ENCODE results near the gene GSTO2. TPM values are rescaled to one million over a fixed set of nuclear protein-coding genes. Genes with fewer than 3 reads are reported as not detected.

GSTO2 gene
- polyA plus RNA-seq, 1 experiment, result 1.7 TPM

- H3K9me3 ChIP-seq (ENCODE audit: control insufficient read depth, insufficient read depth, low read length), result peaks cover 4% of the 10 kb centered on the region; the same call in 1 of the 2 replicates
Observed at GRCh38 chr10:104333728-104334373, 64.9 kb downstream of the GSTO2 start.

GRCh38 chr10:104334561-104334960, 65.6 kb downstream of the GSTO2 start:
- no peak overlapping the region for H3K4me3 ChIP-seq (ENCODE audit: low read depth, low read length)
- TF ChIP-seq, protein P1, sequence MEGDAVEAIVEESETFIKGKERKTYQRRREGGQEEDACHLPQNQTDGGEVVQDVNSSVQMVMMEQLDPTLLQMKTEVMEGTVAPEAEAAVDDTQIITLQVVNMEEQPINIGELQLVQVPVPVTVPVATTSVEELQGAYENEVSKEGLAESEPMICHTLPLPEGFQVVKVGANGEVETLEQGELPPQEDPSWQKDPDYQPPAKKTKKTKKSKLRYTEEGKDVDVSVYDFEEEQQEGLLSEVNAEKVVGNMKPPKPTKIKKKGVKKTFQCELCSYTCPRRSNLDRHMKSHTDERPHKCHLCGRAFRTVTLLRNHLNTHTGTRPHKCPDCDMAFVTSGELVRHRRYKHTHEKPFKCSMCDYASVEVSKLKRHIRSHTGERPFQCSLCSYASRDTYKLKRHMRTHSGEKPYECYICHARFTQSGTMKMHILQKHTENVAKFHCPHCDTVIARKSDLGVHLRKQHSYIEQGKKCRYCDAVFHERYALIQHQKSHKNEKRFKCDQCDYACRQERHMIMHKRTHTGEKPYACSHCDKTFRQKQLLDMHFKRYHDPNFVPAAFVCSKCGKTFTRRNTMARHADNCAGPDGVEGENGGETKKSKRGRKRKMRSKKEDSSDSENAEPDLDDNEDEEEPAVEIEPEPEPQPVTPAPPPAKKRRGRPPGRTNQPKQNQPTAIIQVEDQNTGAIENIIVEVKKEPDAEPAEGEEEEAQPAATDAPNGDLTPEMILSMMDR (IDR thresholded peaks at IDR 0.05; ENCODE audit: low read depth, low read length), result no peak

More at GRCh38 chr10:104333728-104334373, 64.9 kb downstream of the GSTO2 start:
- TF ChIP-seq, protein P1 (IDR thresholded peaks at IDR 0.05; ENCODE audit: low read depth, low read length), result no peak
- peak overlapping the region; percentile 31 for H3K27ac ChIP-seq (ENCODE audit: low read depth, low read length)
- no peak overlapping the region for H3K4me3 ChIP-seq (ENCODE audit: low read depth, low read length)
- CTCF ChIA-PET, result interaction anchor here (1.3 to 7.3 kb wide), 4 partner anchors 27 to 59 kb away, joined by 3 to 99 read pairs (median 8); no protein-coding TSS in a partner anchor
- DNase-seq (ENCODE audit: low read depth, low spot score), result no peak
- no peaks in the 10 kb centered on the region for H3K27me3 ChIP-seq (ENCODE audit: control insufficient read depth, insufficient read depth, low read length)
- POLR2A ChIA-PET, result interaction anchor here (0.6 kb wide), 1 partner anchor 35 kb away, joined by 3 read pairs; no protein-coding TSS in a partner anchor

DNA sequence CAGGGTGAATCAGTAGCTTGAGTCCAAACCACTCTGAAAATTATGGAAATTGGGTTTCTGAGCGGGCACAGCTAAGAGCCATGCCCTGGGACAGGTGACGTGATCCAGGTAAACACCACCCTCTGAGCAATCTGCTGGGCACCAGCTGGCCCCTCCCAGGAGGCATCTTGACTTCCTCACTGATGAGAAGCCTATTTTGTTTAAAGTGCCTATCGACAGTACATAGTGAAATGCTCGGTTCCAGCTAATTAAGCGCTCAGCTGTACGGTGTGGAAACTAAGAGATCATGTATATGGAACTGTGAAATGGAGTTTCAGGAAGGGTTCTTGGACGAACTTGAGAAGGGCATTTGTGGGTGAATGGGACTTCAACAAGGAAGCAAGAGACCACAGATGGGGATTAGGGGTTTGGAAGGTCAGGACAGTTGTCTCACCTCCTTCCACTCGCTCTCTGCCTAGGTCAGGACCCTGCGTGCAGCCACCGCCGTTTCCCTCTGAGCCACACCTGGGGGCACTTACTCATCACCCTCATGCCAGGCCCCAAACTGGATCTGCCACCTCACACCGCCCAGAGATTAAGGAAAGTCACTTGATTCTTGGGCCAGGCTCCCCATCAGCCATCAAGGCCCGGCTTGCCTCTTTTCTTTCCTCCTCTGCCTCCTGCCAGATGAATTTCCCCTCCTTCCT, 66.1 kb downstream of the GSTO2 start:
- no peak for DNase-seq (ENCODE audit: low read depth, low spot score)
- Histone ChIP-seq H3K27me3 (ENCODE audit: control insufficient read depth, insufficient read depth, low read length) (no peaks in the 10 kb centered on the region), H3K27ac (ENCODE audit: low read depth, low read length) (peak overlapping the region; percentile 52), H3K9me3 (ENCODE audit: control insufficient read depth, insufficient read depth, low read length) (peaks cover 4% of the 10 kb centered on the region; the same call in 1 of the 2 replicates), H3K4me3 (ENCODE audit: low read depth, low read length) (peak overlapping the region; percentile 87)
- CTCF ChIA-PET, result interaction anchor here (0.6 to 7.3 kb wide), 7 partner anchors 16 to 61 kb away, joined by 3 to 99 read pairs (median 5); no protein-coding TSS in a partner anchor
- TF ChIP-seq, protein P1 (IDR thresholded peaks at IDR 0.05; ENCODE audit: low read depth, low read length), result no peak
- POLR2A ChIA-PET, result no interaction called here

More at GRCh38 chr10:104334561-104334960, 65.6 kb downstream of the GSTO2 start:
- H3K9me3 ChIP-seq (ENCODE audit: control insufficient read depth, insufficient read depth, low read length), result peaks cover 4% of the 10 kb centered on the region; the same call in 1 of the 2 replicates
- no peak for DNase-seq (ENCODE audit: low read depth, low spot score)
- POLR2A ChIA-PET, result interaction anchor here (0.6 kb wide), 1 partner anchor 35 kb away, joined by 3 read pairs; no protein-coding TSS in a partner anchor
- no peaks in the 10 kb centered on the region for H3K27me3 ChIP-seq (ENCODE audit: control insufficient read depth, insufficient read depth, low read length)
- CTCF ChIA-PET, result interaction anchor here (1.1 to 7.3 kb wide), 5 partner anchors 16 to 60 kb away, joined by 3 to 99 read pairs (median 5); no protein-coding TSS in a partner anchor
- no peak overlapping the region for H3K27ac ChIP-seq (ENCODE audit: low read depth, low read length)

DNA sequence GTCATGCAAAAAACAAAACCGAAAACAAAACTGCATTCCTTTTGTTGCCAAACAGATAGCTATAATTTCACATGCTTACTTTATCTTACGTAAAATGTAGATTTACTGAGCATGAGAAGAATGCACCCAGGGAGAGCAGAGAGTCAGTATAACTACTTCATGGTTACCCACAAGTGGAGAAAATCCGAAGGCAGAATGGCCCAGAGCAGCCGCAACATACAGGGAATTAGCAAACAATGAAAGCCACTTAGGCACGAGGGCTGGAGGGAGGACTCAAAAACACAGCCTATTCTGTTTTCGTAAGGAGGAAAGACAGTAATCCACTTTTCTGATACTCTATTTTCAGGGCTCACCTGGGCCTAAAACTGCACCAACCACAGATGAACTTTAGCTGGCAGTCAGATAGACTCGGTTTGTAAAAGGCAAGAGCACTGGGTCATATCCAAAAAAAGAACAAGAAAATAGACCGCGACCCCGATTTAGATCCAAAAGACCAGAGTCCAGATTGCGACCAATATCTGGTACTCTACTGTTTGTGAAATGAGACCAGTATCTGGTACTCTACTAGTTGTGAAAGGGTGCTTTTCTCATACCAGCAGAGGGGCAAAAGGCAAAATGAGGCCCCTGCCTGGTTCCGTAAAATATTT, 68.0 kb downstream of the GSTO2 start:
- TF ChIP-seq, protein P1 (IDR thresholded peaks at IDR 0.05; ENCODE audit: low read depth, low read length), result no peak
- Histone ChIP-seq H3K27ac (ENCODE audit: low read depth, low read length) (peak overlapping the region; percentile 99), H3K4me3 (ENCODE audit: low read depth, low read length) (peak overlapping the region; percentile 87), H3K27me3 (ENCODE audit: control insufficient read depth, insufficient read depth, low read length) (no peaks in the 10 kb centered on the region), H3K9me3 (ENCODE audit: control insufficient read depth, insufficient read depth, low read length) (peaks cover 4% of the 10 kb centered on the region; the same call in 1 of the 2 replicates)
- ChIA-PET POLR2A (interaction anchor here (0.6 to 1.9 kb wide), 5 partner anchors 20 to 216 kb away, joined by 3 to 6 read pairs (median 4); no protein-coding TSS in a partner anchor), CTCF (interaction anchor here (0.7 to 7.3 kb wide), 5 partner anchors 14 to 63 kb away, joined by 3 to 99 read pairs (median 9); no protein-coding TSS in a partner anchor)
- DNase-seq (ENCODE audit: low read depth, low spot score), result no peak

All from AG04450 (cell line).